HG02973 (cell line): Measurements from ENCODE around the gene TSPAN13.

ENCODE experiments used
- ATAC-seq: cut with Tn5 transposase; IDR thresholded peaks from one replicate; pipeline ENCODE4 v1.9.1; 2021; ENCODE audit warnings: moderate library complexity; ENCODE audit not compliant: unreplicated experiment

The TSPAN13 gene

GRCh38 chr7:16773884-16774283 lies 20.3 kb downstream of the TSPAN13 start:
- no peak for ATAC-seq

GRCh38 chr7:16774294-16774693 lies 20.7 kb downstream of the TSPAN13 start:
- no peak for ATAC-seq

- ATAC-seq, result no peak
These were observed 21.4 kb downstream of the TSPAN13 start for GRCh38 chr7:16774986-16775385.

GRCh38 chr7:16776053-16776452 lies 22.5 kb downstream of the TSPAN13 start:
- ATAC-seq, result no peak

- ATAC-seq, result no peak
These were observed 24.9 kb downstream of the TSPAN13 start for GRCh38 chr7:16778476-16778875.

GRCh38 chr7:16779051-16779450 lies 25.5 kb downstream of the TSPAN13 start:
- no peak for ATAC-seq

- no peak for ATAC-seq
These were observed 27.0 kb downstream of the TSPAN13 start for GRCh38 chr7:16780596-16780995.

- no peak for ATAC-seq
These were observed 31.8 kb downstream of the TSPAN13 start for GRCh38 chr7:16785321-16785720.

- ATAC-seq, result no peak
These were observed 32.3 kb downstream of the TSPAN13 start for GRCh38 chr7:16785846-16786245.

GRCh38 chr7:16786257-16786656 lies 32.7 kb downstream of the TSPAN13 start:
- ATAC-seq, result no peak

GRCh38 chr7:16787127-16787526 lies 33.6 kb downstream of the TSPAN13 start:
- no peak for ATAC-seq

GRCh38 chr7:16791071-16791470 lies 37.5 kb downstream of the TSPAN13 start:
- no peak for ATAC-seq

GRCh38 chr7:16791905-16792698 lies 38.5 kb downstream of the TSPAN13 start:
- no peak for ATAC-seq

GRCh38 chr7:16794986-16795385 lies 41.4 kb downstream of the TSPAN13 start:
- no peak for ATAC-seq

GRCh38 chr7:16795624-16796023 lies 42.1 kb downstream of the TSPAN13 start:
- ATAC-seq, result no peak

- ATAC-seq, result no peak
These were observed 47.6 kb downstream of the TSPAN13 start for GRCh38 chr7:16801111-16801542.

GRCh38 chr7:16801579-16801978 lies 48.0 kb downstream of the TSPAN13 start:
- no peak for ATAC-seq

GRCh38 chr7:16803125-16803524 lies 49.6 kb downstream of the TSPAN13 start:
- ATAC-seq, result no peak

GRCh38 chr7:16803881-16804673 lies 50.5 kb downstream of the TSPAN13 start:
- no peak for ATAC-seq

- ATAC-seq, result no peak
These were observed 51.3 kb downstream of the TSPAN13 start, which contains the start of gene AGR2 for GRCh38 chr7:16804674-16805439. Gene AGR2, minus strand, starts transcription at chr7:16804999. Its CDS starts 3,203 bp downstream, at chr7:16801796.

- no peak for ATAC-seq
These were observed 51.9 kb downstream of the TSPAN13 start for GRCh38 chr7:16805441-16805840.
